22Rv1 (cell line): ENCODE data around the gene C4orf51.

Experiments used
- CTCF ChIP-seq: fragments of 450-650 bp; IDR thresholded peaks from 2 replicates; pipeline ENCODE4 v1.5.1; 2017; ENCODE audit warnings: mild to moderate bottlenecking
- ZFX ChIP-seq: fragments of 450-650 bp; IDR thresholded peaks from 2 replicates; pipeline ENCODE4 v1.6.1; 2017; ENCODE audit warnings: antibody characterized with exemption, borderline replicate concordance

- TF ChIP-seq CTCF = no peak
- TF ChIP-seq ZFX = no peak
Observed at GRCh38 chr4:145663194-145663593, 16.8 kb upstream of the C4orf51 start.
